C1 segment of cervical spinal cord (tissue), 14 donors: ENCODE data around the gene THRSP.
"Not testable (repeated sequence)": the region's sequence is repeated elsewhere in the genome, so short reads cannot be mapped to it uniquely, and the experiment has no call there.

ENCODE experiments used
- DNase-seq, 14 donors: peaks; one replicate each; lab custom pipeline; 2025; lab: John Stamatoyannopoulos, UW

The THRSP gene

DNA sequence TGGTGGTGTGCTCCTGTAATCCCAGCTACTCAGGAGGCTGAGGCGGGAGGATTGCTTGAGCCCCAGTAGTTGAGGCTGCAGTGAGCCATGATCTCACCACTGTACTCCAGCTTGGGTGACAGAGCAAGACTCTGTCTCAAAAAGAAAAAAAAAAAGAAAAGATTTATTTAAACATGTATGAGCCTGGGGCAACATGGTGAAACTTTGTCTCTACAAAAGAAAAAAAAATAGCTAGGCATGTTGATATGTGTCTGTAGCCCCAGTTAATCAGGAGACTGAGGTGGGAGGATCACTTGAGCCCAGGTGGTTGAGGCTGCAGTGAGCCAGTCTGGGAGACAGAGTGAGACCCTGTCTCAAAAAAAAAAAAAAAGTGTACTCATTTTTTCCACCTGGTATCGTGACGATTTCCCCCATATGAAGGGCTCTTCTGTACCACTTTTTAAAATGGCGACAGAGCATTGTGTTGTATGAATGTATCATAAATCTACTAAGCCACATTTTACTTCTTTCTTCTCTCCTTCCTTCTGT, 24.2 kb upstream of the THRSP start:
- no peak for DNase-seq

DNA sequence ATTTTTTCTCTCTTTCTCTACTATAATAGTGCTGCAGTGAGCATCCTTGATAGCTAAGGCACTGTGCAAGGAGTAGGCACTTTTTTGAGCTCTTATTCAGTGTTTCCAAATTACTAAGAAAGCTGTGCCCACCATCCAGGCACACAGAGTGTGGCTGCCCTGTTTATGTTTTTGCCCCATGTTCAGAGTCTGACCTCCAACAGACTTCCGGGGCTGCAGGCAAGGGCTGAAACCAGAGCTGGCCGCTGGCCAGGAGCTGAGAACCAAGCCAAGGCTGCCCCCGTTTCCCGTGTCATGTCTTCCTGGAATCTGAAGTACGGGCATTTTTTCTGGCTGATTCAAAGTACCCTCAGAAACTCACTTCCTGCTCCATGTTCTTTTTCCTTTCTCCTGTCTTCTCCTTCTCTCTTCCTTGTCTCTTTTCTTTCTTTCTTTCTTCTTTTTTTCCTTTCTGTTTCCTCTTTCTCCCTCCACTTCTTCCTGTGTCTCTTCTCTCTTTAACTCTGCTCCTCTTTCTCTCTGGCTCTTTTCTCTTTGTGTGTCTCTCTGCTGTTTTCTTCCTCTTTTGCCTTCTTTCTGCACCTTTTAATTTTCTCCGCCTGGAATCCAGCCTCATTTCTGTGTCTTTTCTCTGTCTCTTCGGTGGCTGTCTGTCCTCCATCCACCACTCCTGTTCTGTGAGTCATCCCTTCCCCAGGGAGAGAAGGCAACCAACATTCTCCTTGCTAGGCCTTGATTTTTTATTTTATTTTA, 23.6 kb upstream of the THRSP start:
- DNase-seq, result peak in 9 of 14 donors; percentile 15 to 72 (median 27)

DNA sequence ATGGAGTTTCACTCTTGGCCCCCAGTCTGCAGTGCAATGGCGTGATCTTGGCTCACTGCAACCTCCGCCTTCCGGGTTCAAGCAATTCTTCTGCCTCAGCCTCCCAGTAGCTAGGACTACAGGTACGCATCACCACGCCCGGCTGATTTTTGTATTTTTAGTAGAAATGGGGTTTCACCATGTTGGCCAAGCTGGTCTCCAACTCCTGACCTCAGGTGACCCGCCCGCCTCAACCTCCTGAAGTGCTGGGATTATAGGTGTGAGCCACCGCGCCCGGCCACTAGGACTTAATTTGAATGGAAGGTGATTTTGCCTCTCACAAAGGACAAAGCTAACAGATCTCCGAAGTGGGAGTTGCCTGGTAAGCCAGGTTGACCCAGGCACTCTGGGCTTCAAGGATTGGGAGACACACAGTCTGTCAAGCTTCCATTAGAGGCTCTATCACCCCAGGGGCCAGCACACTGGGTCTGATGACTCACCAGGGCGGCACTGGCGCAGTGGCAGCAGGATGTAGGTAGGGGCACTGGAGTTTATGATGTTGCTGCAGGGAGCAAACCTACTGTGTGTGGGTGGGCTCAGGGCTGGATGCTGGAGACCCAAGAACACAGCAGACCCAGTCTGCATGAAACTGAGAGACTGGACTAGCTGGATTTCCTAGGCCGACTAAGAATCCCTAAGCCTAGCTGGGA, 22.8 kb upstream of the THRSP start:
- DNase-seq, result no peak

DNA sequence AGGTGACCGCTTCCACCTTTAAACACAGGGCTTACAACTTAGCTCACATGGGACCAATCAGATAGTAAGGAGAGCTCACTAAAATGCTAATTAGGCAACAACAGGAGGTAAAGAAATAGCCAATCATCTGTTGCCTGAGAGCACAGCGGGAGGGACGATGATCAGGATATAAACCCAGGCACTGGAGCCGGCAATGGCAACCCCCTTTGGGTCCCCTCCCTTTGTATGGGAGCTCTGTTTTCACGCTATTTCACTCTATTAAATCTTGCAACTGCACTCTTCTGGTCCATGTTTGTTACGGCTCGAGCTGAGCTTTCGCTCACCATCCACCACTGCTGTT, 22.3 kb upstream of the THRSP start:
- not testable (repeated sequence) for DNase-seq

DNA sequence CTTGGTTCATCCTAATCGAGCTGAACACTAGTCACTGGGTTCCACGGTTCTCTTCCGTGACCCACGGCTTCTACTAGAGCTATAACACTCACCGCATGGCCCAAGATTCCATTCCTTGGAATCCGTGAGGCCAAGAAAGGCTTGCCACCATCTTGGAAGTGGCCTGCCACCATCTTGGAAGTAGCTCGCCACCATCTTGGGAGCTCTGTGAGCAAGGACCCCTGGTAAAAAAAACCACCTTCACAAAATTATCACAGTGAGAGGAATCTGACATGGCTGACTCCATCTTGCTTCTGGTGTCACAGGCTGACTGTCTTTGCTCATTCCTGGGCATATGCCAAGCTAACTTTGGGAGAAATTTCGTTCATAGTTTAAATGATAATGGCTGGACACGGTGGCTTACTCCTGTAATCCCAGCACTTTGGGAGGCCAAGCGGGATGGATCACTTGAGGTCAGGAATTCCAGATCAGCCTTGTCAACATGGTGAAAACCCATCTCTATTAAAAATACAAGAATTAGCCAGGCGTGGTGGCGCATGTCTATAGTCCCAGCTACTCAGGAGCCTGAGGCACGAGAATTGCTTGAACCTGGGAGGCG, 21.7 kb upstream of the THRSP start:
- DNase-seq, result no peak

DNA sequence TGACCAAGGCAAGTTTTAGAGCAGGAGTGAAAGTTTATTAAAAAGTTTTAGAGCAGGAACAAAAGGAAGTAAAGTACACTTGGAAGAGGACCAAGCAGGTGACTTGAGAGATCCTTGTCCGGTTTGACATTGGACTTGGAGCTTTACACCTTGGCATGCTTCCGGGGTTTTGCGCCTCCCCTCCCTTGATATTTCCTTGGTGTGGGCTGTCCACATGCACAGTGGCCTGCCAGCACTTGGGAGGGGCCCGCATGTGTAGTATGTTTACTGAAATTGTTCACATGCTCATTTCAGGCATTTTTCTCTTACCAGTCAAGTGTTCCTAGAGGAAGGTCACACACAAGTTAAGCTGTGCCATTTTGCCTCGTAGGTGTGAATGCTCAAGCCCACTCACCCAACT, 19.0 kb upstream of the THRSP start:
- no peak for DNase-seq

DNA sequence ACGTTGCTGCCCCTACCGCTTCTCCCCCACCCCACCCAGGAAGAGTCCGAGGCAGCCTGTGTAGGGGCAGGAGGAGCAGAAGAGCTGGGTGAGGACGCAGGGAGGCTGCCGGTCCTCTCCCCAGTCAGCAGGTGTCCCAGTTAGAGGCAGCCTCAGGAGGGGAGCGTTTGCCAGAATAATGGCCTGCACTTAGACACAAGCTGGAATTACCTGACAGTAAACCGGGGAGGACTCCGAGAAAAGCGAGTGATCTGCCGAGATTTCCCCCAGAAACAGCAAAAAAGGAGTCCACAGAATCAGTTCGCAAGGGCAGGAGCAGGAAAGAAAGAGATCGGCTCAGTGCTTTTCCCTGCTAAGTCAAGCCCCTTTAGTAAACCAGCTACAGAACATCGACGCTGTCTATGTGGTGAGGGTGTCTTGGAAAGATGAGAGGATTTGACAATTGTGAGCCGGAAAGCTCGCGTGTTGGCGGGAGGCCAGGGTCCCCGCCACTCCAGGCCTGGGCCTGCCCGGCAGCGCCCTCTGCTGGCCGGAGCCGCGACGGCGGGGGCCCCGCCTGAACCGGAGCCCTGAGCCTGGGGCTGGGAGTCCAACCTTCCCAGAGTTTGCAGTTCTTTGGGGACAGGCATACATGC, 17.7 kb upstream of the THRSP start:
- peak; percentile 17 to 92 (median 76) for DNase-seq

DNA sequence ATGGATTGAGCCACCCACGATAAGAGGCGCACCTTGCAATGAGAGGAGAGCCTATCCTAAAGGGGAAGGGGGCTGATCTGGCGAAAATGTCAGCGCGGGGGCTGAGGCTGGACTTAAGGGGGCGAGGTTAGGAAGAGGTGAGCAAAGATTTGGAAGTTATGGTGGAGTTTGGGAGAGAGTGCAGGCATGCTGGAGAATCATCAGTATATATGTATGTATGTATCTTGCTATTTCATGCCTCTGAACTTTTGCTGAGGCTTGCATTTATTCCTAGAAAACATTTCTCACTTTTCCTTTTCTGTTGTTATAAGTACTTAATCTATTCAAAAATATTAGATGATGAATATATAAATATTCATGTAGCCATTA, 17.2 kb upstream of the THRSP start:
- DNase-seq, result no peak

DNA sequence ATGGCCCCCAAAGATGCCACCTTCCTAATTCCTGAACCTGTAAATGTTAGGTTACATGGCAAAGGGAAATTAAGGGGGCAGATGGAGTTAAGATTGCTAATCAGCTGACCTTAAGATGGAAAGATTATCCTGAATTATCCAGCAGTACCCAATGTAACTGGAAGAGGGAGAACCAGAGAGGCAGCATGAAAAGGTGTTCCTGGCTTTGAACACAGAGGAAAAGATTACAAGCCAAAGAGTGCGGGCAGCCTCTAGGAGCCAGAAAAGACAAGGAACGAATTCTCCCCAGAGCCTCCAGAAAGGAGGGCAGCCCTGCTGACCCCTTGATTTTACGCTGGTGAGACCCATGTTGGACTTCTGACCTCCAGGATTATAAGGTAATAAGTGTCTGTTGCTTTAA, 15.1 kb upstream of the THRSP start:
- no peak for DNase-seq

DNA sequence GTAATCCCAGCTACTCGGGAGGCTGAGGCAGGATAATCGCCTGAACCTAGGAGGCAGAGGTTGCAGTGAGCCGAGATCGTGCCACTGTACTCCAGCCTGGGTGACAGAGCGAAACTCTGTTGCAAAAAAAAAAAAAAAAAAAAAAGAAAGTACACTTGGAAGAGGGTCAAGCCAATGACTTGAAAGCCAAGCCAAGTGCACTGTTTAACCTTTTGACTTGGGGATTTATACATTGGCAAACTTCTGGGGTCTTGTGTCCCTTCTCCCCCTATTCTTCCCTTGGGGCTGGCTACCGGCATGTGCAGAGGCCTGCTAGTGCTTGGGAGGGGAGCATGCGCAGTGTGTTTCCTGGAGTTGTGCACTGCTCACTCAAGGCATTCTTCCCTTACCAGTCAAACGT, 14.3 kb upstream of the THRSP start:
- DNase-seq, result no peak

DNA sequence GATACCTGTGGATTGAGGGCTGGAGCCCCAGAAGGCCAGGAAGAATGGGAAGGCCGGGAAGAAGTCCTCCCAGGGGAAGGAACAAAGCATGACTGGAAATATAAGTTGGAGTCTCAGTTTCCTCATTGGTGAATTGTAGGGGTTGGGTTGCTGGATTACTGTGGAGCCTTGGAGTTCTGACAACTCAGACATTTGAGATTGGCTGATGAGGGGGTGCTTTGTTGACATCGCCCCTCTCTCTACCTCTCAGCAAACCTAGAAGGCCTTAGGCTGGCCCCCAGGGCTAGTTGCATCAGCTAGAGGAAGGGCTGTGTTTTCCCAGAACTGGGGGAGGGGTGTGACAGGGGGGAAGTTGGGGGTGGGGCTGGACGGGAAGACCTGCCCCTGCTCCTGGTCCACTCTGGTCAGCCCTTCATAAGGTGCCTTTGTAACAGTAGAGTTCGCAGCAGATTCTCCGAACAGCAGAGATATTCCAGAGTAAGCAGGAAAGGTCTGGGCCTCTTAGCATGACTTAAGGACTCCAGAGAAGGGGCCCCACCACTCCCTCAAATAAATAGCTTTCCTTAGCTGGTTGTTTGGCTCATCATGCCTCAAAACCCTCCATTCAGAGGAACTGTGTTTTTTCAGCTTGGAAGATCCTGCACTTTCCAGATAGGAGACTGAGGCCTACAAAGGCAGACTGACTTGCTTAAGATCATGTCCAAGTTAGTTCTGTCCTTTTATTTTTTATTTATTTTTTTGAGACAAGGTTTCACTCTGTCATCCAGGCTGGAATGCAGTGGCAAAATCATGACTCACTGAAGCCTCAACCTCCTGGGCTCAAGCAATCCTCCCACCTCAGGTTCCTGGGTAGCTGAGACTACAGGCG, 12.5 kb upstream of the THRSP start:
- no peak for DNase-seq

DNA sequence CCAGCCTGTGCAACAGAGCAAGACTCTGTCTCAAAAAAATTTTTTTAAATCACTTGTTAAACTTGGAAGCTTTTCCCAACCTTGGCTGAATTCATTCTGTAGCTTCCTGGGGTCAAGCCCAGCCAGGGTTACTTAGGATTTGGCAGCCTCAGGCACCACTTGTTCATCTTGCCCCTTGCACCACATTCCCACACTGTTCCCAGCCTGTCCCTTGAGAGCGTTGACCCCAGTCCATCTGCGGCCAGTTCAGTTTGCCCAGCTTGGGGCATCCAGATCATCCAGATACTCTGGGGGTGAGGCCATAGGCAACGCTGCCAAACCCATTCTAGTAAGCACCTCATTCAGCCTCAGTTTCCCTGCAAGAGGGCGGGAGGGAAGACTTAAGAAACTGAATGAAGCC, 8.7 kb upstream of the THRSP start:
- DNase-seq, result no peak

DNA sequence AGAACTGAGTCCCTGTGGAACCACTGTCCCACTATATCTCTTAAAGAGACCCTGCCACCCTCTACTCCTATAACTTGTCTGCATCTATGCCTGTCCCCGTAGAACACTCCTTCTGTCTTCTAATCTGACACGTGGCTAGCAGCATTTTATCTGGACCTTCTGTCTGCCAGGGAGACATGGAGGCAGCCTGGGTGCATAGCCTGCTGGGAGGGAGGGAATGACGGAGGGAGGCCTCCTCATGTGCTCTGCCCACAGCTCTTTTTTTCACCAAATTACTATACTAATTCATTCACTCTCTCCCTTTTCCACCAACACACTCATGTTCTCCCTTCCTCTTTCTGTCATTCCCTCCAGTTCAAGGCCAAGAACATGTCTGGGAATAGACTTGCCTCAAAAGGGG, 7.6 kb upstream of the THRSP start:
- no peak for DNase-seq

DNA sequence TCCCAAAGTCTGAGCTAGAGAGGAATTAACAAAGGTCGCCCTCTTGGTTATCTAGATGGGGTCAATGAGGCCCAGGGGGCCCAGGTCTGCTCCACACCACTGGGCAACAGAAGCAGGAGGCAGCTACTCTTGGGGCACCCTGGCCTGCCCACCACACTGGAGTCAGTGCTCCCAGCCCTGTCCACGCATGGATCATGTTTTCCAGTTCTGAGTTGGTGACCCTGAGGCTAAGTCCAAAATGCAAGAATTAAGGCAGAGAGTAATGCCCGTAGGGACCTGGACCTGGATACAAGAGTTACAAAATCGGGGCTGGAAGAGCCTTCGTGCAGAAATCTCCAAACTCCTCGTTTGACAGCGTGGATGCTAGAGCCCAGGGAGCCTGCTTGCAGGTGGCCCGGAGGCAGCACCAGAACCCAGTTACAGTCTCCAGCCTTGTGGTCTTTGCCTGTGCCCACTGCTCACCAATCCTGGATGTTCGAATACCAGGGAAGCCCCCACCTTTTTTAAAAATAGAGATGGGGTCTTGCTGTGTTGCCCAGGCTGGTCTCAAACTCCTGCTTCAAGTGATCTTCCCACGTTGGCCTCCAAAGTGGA, 6.1 kb upstream of the THRSP start:
- no peak for DNase-seq

DNA sequence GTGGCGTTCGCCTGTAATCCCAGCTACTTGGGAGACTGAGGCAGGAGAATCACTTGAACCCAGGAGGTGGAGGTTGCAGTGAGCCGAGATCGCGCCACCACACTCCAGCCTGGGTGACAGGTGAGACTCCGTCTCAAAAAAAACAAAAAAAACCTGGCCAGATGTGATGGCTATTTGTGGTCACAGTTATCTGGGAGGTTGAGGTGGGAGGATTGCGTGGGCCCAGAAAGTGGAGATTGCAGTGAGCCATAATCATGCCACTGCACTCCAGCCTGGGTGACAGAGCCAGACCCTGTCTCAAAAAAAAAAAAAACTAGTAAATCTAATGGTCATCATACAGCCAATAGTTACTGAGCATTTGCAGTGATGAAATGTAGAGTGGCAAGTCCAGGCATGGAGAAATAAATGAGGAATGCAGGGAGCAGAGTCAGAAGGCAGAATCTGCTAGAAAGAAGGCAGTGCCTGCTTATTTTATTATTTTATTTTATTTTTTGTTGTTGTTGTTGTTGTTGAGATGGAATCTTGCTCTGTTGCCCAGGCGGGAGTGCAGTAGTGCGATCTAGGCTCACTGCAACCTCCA, 3.8 kb upstream of the THRSP start:
- not testable (repeated sequence) for DNase-seq

DNA sequence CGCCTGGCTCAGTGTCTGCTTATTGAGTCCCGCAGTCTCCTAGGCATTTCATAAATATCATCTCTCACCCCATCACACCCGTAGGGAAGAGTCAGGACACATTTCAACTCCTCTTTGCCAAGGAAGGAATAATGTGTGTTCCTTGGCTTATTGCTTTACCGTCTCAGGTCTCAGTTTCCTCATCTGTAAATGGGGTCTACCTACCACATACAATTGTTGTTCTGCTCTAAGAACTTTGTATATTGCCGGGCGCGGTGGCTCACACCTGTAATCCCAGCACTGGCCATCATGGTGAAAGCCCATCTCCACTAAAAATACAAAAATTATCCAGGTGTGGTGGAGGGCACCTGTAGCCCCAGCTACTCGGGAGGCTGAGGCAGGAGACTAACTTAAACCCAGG, 3.1 kb upstream of the THRSP start:
- no peak for DNase-seq

DNA sequence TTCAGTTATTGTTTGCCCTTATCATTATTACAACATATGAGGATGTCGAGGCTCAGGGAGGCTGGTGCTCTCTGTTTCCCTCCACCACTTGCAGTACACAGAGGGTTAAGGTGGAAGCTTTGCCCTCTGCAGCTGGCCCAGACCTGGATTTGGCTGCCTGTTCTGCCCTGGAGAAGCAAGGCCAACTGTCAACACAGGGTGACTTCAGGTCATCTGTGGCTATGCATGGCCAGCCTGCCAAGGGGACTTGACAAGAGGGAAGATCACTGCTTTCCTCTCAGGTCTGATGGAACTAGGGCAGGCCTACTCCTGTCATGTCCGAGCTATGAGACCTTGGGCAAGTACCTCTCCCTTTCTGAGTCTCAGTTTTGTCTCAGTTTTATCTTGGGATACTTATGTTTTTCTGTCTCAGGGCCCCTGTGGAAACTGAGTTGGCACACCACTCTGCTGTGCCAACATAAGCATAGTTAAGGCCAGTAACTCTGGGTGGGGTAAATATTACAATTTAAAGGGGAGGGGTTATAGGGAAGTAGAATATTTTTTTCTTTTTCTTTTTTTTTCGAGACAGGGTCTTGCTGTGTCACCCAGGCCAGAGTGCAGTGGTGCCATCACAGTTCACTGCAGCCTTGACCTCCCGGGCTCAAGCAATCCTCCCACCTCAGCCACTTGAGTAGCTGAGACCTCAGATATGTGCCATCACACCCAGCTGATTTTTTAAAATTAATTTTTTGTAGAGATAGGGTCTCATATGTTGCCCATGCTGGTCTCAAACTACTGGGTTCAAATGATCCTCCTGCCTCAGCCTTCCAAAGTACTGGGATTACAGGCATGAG, 2.4 kb upstream of the THRSP start:
- DNase-seq, result peak in 1 of 14 donors; percentile 85

DNA sequence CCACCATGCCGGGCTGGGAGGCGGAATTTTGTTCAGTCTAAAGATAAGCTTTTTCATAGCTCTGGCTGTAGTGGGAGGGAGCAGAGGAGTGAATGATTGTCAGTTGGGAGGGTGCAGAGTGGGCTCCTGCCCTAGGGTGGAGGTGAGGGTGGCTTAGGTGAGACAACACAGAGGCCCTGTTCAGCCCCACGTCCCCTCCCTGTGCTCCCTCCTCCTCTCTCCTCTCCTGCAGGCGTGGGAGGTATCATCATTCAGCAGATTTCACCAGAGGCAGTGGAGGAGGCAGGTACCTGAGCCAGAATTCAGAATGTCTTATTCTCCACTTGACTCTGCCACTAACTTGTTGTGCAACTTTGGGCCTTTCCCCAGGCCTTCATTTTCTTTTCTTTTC, 1.7 kb upstream of the THRSP start:
- DNase-seq, result peak in 1 of 14 donors; percentile 17

DNA sequence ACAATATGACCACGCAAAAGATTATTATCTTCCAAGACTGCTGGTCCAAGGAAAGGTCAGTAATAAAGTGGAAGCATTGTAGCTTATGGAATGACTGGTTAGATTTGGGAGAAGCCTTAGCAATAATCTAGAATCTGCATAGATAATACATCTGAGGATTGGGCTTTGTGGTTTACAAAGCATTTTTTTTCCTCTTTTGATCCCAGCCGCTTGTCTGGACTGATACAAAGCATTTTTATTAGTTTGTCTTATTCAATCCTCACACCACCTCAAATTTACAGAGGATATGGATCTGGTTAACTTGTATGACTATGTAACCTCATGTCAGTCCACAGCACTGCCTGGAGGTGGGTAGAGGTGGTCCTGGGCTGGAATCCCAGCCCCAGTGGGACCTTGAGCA, 990 bp upstream of the THRSP start:
- no peak for DNase-seq

DNA sequence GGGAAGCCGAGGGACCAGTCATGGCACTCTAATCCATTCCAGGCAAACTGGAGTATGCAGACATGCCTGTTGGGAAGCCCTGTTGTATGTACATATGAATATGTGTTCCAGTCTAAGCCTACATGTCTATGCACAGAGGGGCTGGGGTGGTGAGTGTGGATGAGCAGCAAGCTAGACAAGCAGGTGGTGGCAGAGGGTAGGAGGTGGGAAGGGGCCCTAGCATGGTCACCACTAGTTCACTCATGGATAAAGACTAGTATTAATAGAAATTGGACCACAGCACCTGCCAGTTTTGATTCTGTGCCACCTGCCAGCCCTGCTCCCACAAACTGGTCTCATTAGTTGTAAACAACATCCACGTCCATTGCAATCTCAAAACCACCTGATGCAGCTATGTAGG, 1.5 kb downstream of the THRSP start:
- DNase-seq, result peak in 1 of 14 donors; percentile 28
